Stimulated activated CD4-positive, alpha-beta T cell treated with anti-CD3 and anti-CD28 coated beads, Interleukin-15, amount 100 ng/mL, for 48 hours (primary cell): ENCODE measurements around the gene SP110.
A peak's percentile ranks its signal among the peaks of the same experiment; 100 is the strongest.
"Not testable (repeated sequence)": the region's sequence is repeated elsewhere in the genome, so short reads cannot be mapped to it uniquely, and the experiment has no call there.

Experiments
- DNase-seq, 2 donors: peaks; one replicate each; pipeline ENCODE4 v3.0.0-alpha.2; 2020; ENCODE audit warnings: low read depth in 2 of 2

The SP110 gene

GRCh38 chr2:230219419-230220331 is at the start of gene SP110:
TSS of gene SP110 (minus strand) at chr2:230219984. CDS start at chr2:230216927, 3,057 bp downstream.
- DNase-seq, result peak; percentile 61 to 67

- DNase-seq, result no peak
Measured at GRCh38 chr2:230268606-230269243, 48.9 kb upstream of the SP110 start.

- DNase-seq, result no peak
Measured at GRCh38 chr2:230267556-230267955, 47.8 kb upstream of the SP110 start.

GRCh38 chr2:230267059-230267458 is 47.3 kb upstream of the SP110 start:
- no peak for DNase-seq

GRCh38 chr2:230266638-230267037 is 46.9 kb upstream of the SP110 start:
- DNase-seq, result no peak

- not testable (repeated sequence) for DNase-seq
Measured at GRCh38 chr2:230264945-230265344, 45.2 kb upstream of the SP110 start.

- DNase-seq, result no peak
Measured at GRCh38 chr2:230262246-230262645, 42.5 kb upstream of the SP110 start.

GRCh38 chr2:230258483-230258882 is 38.7 kb upstream of the SP110 start:
- DNase-seq, result no peak

GRCh38 chr2:230256733-230257332 is 37.0 kb upstream of the SP110 start:
- no peak for DNase-seq

- DNase-seq, result peak in 1 of 2 donors; percentile 41
Measured at GRCh38 chr2:230254152-230254881, 34.5 kb upstream of the SP110 start.

GRCh38 chr2:230250231-230250630 is 30.4 kb upstream of the SP110 start:
- DNase-seq, result no peak

- DNase-seq, result no peak
Measured at GRCh38 chr2:230246206-230246605, 26.4 kb upstream of the SP110 start.

GRCh38 chr2:230244211-230244610 is 24.4 kb upstream of the SP110 start:
- DNase-seq, result no peak

- DNase-seq, result no peak
Measured at GRCh38 chr2:230234845-230235244, 15.1 kb upstream of the SP110 start.

- DNase-seq, result no peak
Measured at GRCh38 chr2:230234122-230234722, 14.4 kb upstream of the SP110 start.

GRCh38 chr2:230231251-230231650 is 11.5 kb upstream of the SP110 start:
- DNase-seq, result no peak

GRCh38 chr2:230230496-230231200 is 10.9 kb upstream of the SP110 start:
- DNase-seq, result no peak

GRCh38 chr2:230230087-230230486 is 10.3 kb upstream of the SP110 start:
- DNase-seq, result no peak

- DNase-seq, result no peak
Measured at GRCh38 chr2:230227216-230227615, 7.4 kb upstream of the SP110 start.

- no peak for DNase-seq
Measured at GRCh38 chr2:230226051-230226551, 6.3 kb upstream of the SP110 start.

GRCh38 chr2:230225486-230225885 is 5.7 kb upstream of the SP110 start, which contains the start of gene SP140:
TSS of gene SP140 (plus strand) at chr2:230225736. CDS start at chr2:230225845, 109 bp downstream.
- peak; percentile 73 to 81 for DNase-seq
